Endometrium (tissue), 2 donors: Measurements from ENCODE around the gene PSAPL1.

Experiments
- FAIRE-seq: peaks from 2 replicates; lab custom pipeline; 2012; peaks lifted over from hg19 to GRCh38; lab: Jason Lieb, UNC
- donor health status: control.
- donor health status: control.

The PSAPL1 gene

DNA sequence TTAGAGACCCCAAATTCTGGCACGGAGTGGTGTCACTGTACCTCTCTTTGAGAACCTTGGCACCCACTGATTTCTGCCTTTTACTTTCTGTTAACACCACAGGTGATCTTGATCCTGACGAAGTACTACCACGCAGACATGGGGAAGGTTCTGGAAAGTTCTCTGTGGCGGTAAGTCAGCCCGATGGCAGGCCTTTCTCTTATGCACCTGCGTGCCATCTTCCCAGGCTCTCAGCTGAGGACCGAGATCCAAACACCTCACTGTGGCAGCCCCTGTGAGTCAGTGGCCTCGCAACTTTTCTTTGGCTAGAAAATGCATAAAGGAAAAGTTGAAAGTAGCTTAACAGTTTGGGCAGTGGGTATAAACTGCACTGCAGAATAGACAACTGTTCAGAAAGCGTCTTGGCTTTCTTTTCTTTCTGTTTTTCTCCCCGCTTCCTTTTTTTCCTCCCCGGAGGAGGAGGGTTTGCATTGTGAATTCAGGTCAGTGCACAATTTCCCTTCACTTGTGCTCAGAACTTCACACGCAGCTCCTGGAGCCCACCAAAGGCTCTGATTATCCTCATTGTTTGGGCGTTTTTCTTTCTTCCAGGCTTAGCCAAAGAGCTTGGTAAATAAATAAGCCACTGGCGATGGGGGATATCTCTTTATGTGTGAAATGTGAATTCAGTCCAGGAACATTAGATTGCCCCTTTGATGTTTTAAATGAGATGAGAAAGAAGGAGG, 38.4 kb downstream of the PSAPL1 start:
- no peak for FAIRE-seq

DNA sequence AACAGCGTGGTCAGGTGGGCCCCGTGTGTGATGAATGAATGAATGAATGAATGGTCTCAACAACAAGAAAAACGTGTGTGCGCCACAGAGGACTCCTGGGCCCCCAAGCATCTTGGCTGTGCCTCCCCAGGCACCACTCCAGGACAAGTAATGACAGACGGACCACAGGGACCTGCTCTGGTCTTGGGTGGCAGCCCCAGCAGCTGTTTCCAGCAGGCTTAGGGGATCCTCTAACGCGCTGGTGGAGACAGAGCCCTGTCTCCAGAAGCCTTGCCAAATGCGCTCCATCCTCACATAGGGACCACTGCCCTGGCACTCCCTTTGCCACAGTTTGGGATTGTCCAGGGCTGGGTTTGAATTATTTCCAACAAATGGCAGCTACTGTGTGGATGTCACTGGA, 39.1 kb downstream of the PSAPL1 start:
- no peak for FAIRE-seq

DNA sequence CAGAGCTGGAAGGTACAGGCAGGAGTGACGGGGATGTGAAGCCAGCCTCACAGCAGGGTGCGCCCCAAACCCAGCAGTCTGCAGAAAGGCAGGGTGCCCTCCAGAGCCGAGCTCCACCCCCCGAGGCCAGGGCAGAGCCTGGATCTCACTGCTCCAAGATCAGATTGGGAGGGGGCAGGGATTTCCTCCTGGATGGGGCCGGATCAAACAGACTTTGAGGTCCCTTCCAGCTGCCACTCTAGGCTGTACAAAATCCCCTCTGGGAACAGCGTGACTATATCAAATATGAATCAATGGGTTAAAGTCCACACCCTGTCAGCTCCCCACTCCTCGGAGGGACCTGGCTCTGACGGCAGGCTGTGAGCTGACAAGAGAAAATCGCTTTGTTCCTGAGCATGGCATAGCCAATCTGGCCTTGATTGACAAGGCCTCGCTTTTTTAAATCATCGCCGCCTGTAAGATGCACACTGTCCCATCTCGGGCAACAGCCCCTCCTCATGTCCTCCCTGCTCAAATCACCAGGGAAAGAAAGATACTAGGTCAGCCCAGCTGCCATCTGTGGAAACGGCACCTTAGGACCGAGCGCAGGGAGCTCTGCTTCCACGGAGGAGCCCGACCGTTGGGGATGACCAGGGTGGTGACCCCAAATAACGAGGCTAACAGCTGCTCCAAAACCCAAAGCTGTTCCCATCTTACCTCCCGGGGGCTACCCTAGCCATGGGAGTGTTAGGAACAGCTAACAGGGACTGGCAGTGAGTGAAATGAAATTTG, 39.9 kb downstream of the PSAPL1 start:
- FAIRE-seq = no peak

DNA sequence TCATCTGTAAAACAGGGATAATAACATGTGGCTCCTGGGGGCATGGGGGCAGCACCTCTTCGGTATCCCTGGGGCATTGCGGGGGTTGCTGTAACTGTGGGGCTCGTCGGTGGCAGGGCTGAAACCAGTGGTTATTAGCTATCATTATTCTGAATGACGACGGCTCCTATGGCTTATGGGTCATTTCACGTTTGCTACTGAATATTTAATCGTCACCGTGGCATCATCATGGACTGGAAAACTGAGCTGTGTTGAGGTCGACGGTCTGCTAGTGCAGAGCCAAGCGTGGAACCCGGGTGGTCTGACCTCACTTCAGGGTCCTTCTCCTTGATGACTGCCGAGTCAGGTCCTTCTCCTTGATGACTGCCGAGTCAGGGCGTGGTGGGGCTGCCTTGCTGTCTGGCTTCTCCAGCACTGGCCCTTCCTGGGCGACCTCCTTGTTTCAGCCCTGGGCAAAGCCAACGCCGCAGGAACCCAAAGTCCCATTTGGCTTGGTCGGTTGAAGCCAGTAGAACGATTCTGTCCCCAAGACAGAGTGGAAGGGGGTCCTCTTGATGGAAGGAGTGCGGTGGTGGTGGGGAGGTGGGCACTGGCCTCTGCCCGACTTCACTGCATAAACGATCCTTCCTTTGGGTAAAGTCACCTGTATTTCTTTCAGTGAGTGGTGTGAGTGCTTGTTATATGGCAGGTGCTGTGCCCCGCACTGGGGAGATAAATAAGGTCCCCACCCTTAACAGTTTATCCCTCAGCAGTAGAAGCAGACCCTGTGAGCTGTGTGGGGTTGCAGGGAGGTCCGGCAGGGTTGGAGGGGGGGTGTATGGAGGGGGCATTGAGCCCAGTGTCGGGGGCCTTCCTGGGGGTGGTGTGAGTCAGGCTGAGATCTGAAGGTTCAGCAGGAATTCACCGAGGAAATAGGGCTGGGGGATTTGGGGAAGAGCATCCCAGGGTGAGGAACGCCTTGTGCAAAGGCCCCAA, 40.8 kb downstream of the PSAPL1 start:
- FAIRE-seq = no peak

DNA sequence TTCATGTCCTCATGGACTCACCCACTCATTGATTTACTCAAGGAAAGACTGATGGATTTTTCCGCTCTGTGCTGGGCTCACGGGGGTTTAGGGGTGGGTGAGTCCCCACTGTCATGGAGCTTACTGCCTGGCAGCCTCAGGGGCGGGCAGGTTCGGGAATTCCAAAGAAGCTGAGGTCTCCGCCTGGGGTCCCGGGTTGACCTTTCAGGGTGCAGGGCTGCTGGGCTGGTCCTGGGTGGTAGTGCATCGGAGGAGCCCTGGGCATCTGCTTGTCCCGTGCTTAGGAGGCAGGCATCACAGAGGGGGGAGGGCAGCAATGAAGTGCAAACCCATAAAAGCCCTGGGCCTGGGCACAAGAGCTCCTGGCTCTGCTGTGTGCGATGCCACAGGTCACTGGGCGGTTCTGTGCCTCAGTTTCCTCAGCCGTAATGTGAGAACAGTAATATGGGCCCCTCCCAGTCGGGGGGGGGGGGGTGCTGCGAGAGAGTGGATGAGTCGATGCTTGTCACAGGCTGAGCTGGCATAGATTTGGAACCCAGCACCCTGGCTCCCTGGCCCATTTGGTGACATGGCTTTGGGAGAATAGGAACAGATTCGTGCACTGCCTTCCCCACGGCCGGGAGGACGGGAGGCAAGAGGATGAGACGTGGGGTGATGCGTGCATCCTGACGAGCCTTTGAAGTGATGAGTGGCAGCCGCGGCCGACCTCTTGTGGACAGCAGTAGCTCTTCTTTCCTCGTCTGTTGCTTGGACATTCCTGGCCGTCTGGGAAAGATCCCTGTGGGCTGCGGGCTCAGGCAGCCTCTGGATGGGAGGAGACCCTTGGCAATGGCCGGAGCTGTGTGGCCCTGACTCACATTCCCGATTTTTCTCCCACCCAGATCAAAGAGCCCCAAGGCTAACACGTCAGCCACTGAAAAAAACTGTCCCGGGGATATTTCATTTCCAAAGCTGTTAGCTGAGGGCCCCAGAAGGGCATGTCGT, 42.0 kb downstream of the PSAPL1 start:
- no peak for FAIRE-seq

DNA sequence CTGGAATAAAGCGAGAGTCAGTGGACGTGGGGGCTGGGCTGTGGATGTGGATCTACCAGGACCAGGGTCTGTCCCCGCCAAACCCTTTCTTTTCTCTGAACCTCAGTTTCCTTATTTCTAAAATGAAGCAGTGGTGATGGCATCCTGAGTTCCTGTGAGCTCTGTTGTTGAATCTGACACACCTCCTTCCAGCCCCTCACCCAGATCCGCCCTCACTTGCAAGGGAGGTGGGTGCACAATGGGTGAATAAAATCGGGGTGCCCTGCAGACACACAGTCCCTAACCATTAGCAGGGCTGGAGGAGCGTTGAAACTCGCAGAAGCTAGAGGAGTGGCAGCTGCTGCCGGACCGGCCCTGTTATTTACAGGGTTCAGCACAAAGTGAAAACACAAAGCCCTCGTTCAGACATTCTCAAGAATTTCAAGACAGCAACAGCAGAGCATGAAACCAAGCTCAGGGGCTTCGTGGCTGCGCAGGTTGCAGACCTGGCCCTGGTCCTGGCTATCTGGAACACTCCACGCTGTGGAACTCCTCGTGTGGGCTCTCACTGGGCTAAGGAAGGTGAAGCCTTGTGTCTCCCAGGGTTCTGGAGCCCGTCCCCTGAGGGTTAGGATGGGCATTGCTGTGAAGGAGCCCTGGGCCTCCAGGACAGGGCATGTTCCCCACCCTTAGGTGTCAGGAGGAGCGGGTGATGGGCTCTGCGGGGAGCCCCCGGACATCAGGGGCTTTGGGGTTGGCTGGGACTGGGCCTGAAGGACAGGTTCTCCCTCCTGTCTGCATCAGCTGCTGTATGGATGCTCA, 42.9 kb downstream of the PSAPL1 start:
- FAIRE-seq = no peak

DNA sequence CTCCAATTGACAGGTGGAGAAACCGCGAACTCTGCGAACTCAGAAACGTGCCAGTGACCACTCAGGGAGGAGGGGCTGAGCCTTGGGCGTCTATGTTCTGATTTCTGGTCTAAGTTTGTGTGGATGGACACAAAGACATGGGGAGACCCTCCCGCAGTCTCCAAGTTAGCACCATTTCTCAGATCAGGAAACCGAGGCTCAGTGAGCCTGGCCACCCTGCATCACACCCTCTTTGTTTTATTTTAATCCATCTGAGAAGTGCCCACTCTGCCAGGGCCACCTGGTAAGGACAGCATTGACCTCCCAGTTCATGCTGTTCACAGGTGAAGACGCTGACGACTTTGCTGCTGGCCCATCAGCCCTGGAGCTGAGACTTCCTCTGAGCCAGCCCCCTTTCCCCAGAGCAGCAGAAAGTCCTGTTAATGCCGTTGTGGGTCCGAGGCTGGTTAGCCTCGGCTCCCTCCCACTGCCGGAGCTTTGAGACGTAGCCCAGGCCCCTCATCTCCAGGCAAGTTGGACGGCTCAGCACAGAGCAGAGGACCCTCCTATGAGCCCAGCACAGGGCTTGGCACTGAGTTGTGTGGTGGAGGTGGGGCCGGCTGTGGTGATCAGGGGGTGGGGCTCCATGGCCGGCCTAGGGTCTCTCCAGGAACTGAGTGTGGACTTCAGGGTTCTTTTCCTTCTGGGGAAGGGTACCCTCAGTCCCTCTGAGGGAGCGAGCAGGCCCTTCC, 43.7 kb downstream of the PSAPL1 start:
- FAIRE-seq = no peak

DNA sequence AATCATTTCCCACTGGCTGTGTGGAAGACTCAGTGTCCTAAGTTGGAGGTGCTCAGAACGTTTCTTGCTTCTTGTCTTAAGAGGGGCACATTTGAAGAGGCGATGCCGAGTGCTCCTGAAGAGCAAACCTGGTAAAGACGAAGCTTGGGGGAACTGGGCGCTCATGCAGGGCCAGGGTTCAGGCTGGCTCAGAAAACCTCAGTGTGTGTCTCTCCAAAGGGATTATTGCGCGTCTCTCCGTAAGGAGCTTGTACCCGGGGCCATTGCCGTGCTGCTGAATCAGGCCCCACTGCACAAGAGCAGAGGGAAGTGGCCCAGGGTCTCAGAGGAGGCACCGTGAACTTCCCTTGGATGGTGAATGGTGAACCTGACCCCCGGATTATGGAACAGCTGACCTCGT, 44.4 kb downstream of the PSAPL1 start:
- FAIRE-seq = no peak

DNA sequence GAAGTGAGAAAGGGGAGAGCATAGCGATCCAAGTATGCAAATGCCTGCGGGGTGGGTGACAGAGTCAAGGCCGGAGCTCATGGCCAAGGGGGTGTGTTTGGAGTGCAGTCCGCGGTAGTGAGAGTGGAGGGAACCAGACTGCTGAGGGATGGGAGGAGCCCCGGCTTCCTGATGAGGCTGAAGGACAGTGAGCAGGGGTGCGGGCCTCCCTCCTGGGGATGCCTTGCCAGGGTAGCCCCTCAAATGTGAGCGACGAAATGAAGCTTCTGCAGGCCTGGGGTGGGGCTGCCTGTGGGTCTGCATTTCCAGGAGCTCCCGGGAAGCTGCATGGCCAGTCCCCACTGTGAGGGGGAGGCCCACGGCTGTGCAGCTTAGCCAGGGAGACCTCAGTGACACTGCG, 45.0 kb downstream of the PSAPL1 start:
- FAIRE-seq = no peak

DNA sequence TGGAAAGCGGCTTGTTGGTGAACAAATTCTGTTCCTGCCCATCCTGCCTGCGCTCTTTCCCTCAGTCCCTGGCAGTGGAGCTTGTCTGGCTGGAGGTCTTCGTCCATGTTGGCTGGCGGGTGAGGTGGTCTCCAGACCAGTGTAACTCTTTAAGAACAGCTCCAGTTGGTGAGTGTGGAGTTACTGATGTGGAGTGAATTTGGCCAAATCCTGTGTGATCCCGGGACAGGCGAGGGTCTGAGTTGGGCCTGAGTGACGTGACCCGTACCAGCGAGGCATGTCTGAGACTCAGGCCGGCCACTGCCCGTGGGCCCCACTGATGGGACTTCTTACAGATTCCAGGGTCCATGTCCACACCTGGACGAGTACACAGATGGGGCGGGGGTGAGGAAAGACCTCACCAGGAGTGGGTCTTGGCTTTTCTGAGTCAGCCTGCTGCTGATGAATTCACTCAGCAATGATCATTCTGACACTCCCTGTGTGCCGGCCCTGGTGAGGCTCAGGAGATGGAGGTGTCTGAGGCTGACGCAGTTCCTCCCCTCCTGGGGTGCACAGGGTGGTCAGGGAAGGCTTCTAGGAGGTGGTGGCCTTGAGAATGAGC, 45.5 kb downstream of the PSAPL1 start:
- FAIRE-seq = no peak

DNA sequence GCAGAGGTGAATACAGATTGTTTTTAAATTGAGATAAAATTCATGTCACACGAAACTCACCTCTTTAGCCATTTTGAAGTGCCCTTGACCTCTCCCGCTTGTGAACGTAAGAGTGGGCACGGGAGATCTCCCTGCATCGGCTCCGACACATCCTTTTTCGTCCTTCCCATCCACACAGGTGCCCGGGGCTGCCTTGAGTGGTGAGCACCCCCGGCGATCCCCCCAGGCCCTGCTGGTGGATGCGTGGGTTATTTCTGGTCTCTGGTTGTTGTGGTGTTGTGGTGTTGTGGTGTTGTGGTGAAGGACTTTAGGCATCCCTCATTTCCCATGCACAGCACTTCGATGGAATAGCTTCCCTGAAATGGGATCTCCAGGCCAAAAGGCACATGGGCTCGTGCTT, 46.1 kb downstream of the PSAPL1 start:
- FAIRE-seq = no peak

DNA sequence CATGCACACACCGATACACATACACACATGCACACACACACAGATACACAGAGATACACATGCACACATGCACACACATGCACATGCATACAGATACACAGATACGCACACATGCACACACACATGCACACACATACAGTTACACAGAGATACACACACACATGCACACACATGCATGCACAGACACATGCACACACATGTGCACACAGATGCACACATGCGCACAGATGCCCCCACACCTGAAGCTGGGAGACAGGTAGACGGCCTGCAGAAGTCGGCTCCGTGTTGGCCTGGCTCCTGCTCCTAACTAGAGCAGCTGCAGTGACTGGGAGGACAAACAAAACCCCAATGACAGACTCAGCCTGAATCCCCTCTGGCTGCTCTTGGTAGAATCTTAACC, 46.8 kb downstream of the PSAPL1 start:
- no peak for FAIRE-seq

DNA sequence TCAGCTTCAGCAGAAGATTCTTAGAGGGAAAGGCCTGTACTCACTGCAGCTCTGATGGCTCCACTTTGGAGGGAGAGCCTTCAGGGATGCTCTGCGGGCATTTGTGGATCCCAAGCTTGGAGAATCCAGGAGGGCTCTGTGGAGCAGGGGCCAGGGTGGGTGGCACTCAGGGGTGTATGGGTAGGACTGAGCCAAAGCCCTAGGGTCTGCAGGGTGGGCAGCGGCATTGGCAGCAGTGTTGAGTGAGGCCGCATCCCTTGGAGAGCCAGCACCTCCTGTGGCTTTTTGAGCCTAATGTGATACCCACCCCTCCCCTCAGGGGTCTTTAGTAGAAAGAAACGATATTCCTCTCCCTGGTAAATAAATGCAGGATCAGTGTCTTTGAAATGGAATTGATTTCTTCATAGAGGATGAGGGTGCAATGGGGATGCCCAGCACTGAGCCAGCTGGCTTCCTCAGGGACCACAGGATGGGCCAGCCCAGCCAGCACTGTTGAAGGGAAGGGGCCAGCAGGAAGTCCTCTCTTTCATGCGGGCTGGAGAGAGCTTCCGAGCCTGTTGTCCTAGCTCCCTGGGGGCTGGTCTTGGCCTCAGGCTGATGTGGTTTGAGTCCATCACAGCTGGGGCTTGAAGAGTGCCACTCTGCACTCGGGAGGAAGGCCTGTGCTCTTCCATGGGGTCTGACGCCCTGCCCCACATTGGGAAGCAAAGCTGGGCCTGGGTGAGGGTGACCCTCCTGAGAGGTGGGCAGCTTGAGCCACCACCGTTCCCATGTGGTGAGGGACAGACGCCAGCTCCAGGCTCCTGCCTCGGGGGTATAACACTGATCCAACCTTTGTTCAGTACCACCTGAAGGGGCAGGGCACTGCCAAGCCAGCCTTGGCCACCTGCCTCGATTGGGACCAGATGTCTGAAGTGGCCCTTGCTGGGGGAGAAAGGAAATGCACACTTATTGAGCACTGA, 49.5 kb downstream of the PSAPL1 start:
- FAIRE-seq = no peak

DNA sequence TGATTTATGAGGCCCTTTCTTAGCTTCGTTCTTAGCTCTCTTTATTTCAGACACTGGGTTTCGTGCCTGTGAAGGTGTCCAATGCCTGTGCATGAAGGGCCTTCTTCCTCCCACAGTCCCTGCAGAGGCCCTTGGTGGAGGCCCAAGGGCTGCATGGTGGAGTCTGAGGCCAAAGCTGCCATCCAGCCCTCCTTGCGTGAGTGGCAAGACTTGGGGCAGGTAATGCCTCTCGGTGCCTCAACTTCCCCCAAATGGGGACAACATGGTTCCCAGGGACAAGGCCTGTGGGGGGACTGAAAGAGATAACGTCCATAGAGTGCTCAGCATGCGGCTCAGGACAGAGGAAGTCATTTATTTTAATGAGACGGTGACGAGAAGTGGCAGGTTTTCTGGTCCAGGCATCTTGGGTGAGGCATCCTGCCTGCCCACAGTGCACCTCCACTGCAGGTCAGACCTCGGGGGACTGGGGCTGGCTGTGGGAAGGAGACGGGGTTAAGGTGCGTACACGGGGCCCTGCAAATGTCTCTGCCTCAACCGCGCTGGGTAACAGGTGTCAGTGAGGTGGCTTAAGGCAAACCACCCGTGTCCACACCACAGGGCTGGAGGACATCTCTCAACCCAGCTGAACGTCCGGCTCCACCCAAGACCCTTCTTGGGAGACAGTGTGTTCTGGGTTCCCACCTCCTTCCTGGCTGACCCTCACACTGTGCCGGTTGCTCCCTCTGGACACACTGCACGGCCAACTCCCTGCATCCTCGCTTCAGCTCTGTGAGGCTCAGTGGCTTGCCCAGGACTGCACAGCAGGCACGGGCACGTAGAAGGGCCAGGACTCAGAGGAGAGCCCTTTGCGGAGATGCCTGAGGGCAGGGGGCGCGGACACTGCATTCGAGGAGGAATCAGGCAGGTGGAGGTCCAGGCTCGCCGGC, 50.5 kb downstream of the PSAPL1 start:
- FAIRE-seq = no peak

DNA sequence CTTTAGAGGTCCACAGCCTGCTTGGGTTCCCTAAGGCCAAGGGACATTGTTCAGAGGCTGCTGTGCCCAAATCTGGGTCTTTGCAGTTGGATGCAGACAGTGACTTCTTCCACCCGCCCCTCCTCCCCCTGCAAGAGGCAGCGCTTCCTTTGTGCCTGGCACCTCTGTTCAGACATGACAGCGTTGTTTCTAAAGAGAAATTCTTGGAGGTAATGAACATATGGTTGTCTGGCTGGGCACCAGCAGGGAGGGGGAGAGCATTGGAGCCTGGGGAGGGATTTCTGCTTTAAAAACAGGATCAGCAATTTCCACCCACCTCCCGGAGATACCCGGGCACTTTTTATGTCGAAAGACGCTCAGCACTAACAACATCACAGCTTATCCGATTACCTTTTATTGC, 51.5 kb downstream of the PSAPL1 start:
- no peak for FAIRE-seq

DNA sequence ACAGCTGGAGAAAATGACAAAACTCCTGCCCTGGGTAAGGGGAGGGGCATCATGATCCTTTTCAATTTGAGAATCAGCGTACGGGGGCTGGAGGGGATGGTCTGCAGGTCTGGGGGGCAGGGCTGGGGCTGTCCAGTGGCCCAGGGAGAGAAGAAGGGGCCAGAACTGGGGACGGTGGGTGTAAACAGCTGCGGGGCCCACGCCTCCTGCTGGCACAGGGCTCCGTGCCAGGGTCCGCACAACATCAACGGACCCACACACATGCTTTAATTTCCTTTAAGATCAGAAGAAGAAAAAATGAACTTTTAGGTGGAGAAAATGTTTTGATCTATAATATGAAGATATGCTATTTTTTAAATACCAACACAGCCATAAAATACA, 52.1 kb downstream of the PSAPL1 start:
- no peak for FAIRE-seq
